Mesendoderm (in vitro differentiated cells): Measurements from ENCODE around the gene TMEM130.

ENCODE experiments used
- DNase-seq: peaks from one replicate; pipeline ENCODE4 v3.0.0; 2013
- H2AK5ac ChIP-seq: 2 replicates; pipeline ENCODE4 v1.6.1; 2013; ENCODE audit warnings: low read length, inconsistent platforms
- H2BK120ac ChIP-seq: 2 replicates; pipeline ENCODE4 v1.6.1; 2013; ENCODE audit warnings: low read depth, mild to moderate bottlenecking, low read length, moderate library complexity, mixed read lengths
- H2BK15ac ChIP-seq: replicated peaks from 2 replicates; pipeline ENCODE4 v1.6.1; 2013; ENCODE audit warnings: low read depth, mild to moderate bottlenecking, moderate library complexity
- H2BK5ac ChIP-seq: 2 replicates; pipeline ENCODE4 v1.6.1; 2013; ENCODE audit warnings: low read length, inconsistent platforms
- H3K18ac ChIP-seq: 2 replicates; pipeline ENCODE4 v1.6.1; 2013; ENCODE audit warnings: mild to moderate bottlenecking, low read length, mixed read lengths
- H3K23ac ChIP-seq: one replicate; pipeline ENCODE4 v1.6.1; 2013; ENCODE audit warnings: low read length
- H3K27ac ChIP-seq: 2 replicates; pipeline ENCODE4 v1.5.1; 2013; ENCODE audit warnings: low read depth, mild to moderate bottlenecking, inconsistent platforms, low read length, moderate library complexity
- H3K27me3 ChIP-seq: 2 replicates; pipeline ENCODE4 v1.6.1; 2013; ENCODE audit warnings: low read length, control low read depth, mild to moderate bottlenecking, inconsistent platforms; ENCODE audit not compliant: insufficient read depth, poor library complexity
- H3K36me3 ChIP-seq: 2 replicates; pipeline ENCODE4 v1.6.1; 2013; ENCODE audit warnings: low read length, inconsistent platforms; ENCODE audit not compliant: control insufficient read depth, insufficient read depth
- H3K4ac ChIP-seq: one replicate; pipeline ENCODE4 v1.6.1; 2013; ENCODE audit warnings: low read depth, mild to moderate bottlenecking, low read length, moderate library complexity
- H3K4me1 ChIP-seq: 2 replicates; pipeline ENCODE4 v1.6.1; 2013; ENCODE audit warnings: low read depth, low read length, inconsistent platforms; ENCODE audit not compliant: control insufficient read depth
- H3K4me2 ChIP-seq: 2 replicates; pipeline ENCODE4 v1.6.1; 2013; ENCODE audit warnings: low read length
- H3K4me3 ChIP-seq: 2 replicates; pipeline ENCODE4 v1.5.1; 2013; ENCODE audit warnings: mild to moderate bottlenecking, low read length
- H3K56ac ChIP-seq: one replicate; pipeline ENCODE4 v1.6.1; 2013; ENCODE audit warnings: low read length
- H3K79me1 ChIP-seq: 2 replicates; pipeline ENCODE4 v1.6.1; 2013; ENCODE audit warnings: low read length, inconsistent platforms
- H3K79me2 ChIP-seq: 2 replicates; pipeline ENCODE4 v1.6.1; 2013; ENCODE audit warnings: mild to moderate bottlenecking, low read length; ENCODE audit not compliant: control insufficient read depth, insufficient read depth
- H3K9ac ChIP-seq: 2 replicates; pipeline ENCODE4 v1.6.1; 2013; ENCODE audit warnings: low read length, inconsistent platforms
- H4K5ac ChIP-seq: one replicate; pipeline ENCODE4 v1.6.1; 2013; ENCODE audit warnings: low read length
- H4K8ac ChIP-seq: one replicate; pipeline ENCODE4 v1.6.1; 2013; ENCODE audit warnings: low read depth, mild to moderate bottlenecking, control low read depth, low read length, moderate library complexity
- WGBS: extraction: QIAGEN DNeasy Blood & Tissue Kit; methylation state at CpG from one replicate; pipeline ENCODE4 v1.1.7; 2013; ENCODE audit warnings: low lambda C conversion rate, missing lambda C conversion rate; ENCODE audit not compliant: insufficient coverage; ENCODE audit errors: extremely low coverage; 5-methylcytosine and 5-hydroxymethylcytosine counted together

Gene TMEM130

DNA sequence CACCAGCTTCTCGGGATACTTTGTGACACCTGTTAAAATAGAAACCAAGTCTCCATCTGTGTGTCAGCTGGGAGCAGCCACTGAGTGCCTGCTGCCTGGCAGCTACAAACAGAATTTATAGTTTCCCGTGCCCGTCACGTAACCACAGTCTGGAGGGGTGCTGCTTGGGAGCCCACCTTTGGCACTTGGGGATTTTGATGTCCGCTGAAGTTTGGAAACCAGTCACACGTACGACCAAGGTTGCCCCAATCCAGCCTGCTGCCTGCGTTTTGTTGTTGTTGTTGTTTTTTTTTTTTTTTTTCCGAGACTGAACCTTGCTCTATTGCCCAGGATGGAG is 10.1 kb upstream of the TMEM130 start:
- H3K27me3 ChIP-seq: no peaks in the 10 kb centered on the region
- whole genome bisulfite sequencing: no CpG with 5 or more reads among the region's 9 CpGs
- H2BK5ac ChIP-seq: no peak overlapping the region
- peaks cover 7% of the 10 kb centered on the region for H3K36me3 ChIP-seq
- no peak overlapping the region for H2BK15ac ChIP-seq
- DNase-seq: no peak
- no peaks in the 10 kb centered on the region for H3K4me1 ChIP-seq
- H3K18ac ChIP-seq: no peak overlapping the region
- no peak overlapping the region for H4K8ac ChIP-seq
- H3K56ac ChIP-seq: no peak overlapping the region
- peaks cover 10% of the 10 kb centered on the region for H3K79me1 ChIP-seq
- no peak overlapping the region for H2BK120ac ChIP-seq
- H3K4me3 ChIP-seq: no peak overlapping the region
- no peak overlapping the region for H3K4me2 ChIP-seq
- no peak overlapping the region for H3K4ac ChIP-seq
- no peak overlapping the region for H2AK5ac ChIP-seq
- no peak overlapping the region for H3K27ac ChIP-seq
- H3K23ac ChIP-seq: no peak overlapping the region
- no peak overlapping the region for H3K9ac ChIP-seq
- no peak overlapping the region for H4K5ac ChIP-seq
- peaks cover 20% of the 10 kb centered on the region for H3K79me2 ChIP-seq

DNA sequence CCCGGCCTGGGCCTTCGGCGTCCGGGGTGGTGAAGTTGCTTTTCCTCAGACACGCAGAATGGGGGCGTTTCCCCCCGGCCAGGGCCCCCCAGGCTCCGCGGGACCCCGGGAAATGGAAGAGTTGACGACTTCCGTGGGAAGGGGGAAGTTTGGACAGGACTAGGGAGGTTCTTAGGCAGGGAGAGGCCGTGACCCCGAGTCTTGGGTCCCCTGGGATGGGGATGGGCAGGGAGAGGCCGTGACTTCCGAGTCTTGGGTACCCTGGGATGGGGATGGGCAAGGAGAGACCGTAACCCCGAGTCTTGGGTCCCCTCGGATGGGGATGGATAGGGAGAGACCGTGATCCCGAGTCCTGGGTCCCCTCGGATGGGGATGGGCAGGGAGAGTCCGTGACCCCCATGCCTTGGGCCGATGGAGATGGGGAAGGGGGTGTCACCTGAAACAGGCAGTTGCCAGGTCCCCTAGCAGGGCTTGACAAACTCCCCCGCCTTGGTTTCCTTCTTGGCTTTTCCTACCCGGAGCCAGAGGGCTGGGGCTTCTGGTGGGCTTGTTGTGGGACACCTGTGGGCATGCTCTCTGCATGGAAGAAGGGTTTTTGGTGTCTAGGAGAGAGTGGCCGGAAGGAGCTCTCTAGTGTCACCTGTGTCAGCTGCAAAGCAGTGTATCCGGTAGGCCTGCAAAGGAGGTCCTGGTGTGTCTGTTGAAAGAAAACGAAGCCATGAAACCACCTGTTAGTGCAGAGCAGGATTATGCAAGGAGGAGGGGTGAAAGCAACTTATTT is 9.6 kb upstream of the TMEM130 start:
- H3K18ac ChIP-seq: peak overlapping the region; percentile 46
- H2AK5ac ChIP-seq: no peak overlapping the region
- H2BK120ac ChIP-seq: no peak overlapping the region
- H2BK5ac ChIP-seq: no peak overlapping the region
- peaks cover 7% of the 10 kb centered on the region for H3K79me1 ChIP-seq
- peaks cover 18% of the 10 kb centered on the region for H3K79me2 ChIP-seq
- WGBS: no CpG with 5 or more reads among the region's 29 CpGs
- H3K9ac ChIP-seq: peak overlapping the region; percentile 82
- peak overlapping the region; percentile 63 for H3K4me2 ChIP-seq
- H3K4me3 ChIP-seq: peak overlapping the region; percentile 84
- H3K23ac ChIP-seq: no peak overlapping the region
- H3K27ac ChIP-seq: no peak overlapping the region
- H3K27me3 ChIP-seq: no peaks in the 10 kb centered on the region
- H3K36me3 ChIP-seq: peaks cover 5% of the 10 kb centered on the region
- H3K4ac ChIP-seq: no peak overlapping the region
- peak overlapping the region; percentile 96 for H3K56ac ChIP-seq
- no peak overlapping the region for H4K5ac ChIP-seq
- no peak overlapping the region for H2BK15ac ChIP-seq
- DNase-seq: peak; percentile 74
- H3K4me1 ChIP-seq: no peaks in the 10 kb centered on the region
- H4K8ac ChIP-seq: no peak overlapping the region

DNA sequence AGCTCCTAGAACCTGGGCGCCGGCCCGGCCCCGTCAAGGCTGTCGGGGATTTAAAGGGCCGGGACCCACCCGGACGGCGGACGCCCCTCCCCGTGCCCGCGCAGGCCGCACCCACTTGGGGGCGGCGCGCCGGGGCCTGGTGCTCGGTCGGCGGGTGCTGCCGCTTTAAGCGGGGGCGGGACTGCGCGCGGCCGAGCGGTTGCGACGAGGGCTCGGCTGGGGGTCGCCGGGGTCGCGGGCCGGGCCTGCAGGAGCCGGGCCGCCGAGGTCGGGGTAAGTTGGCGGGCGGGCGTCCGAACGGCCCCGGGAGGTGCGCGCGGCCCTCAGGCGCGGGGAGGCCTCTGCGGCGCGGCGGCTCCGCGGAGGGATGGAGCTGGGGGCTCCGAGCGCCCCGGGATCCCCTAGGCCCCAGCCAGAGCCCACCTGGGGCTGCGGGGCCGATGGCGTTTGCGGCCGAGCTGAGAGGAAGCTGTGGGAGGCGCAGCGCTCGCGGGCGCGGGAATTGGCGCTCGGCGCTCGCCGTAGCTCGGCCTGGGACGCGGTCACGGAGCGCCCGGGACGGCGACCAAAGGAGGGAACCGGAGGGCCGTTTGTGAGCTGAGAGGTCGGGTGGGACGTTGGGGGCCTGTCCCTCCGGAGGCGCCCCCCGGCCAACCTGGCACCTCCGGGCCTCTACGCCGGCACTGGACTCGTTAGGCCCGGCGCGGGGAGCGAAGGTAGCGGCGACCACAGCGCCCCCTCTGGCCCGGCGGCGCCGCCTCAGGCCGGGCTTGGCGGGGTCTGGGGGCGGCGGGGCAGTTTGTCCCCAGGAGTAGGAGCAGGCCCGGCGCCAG is 8.8 kb upstream of the TMEM130 start, which contains the start of gene TRRAP:
Gene TRRAP (plus strand): TSS at position 168 of the 833 bp plus-strand sequence. CDS start 2,619 bp downstream, outside the sequence.
- WGBS: no CpG with 5 or more reads among the region's 113 CpGs
- H3K79me1 ChIP-seq: peaks cover 5% of the 10 kb centered on the region
- peak; percentile 81 for DNase-seq
- H2BK15ac ChIP-seq: no peak within 1 kb of the TSS
- H3K79me2 ChIP-seq: peaks cover 15% of the 10 kb centered on the region
- peak within 1 kb of the TSS; percentile 93 for H4K8ac ChIP-seq
- peak within 1 kb of the TSS; percentile 82 for H3K9ac ChIP-seq
- H3K4me3 ChIP-seq: peak within 1 kb of the TSS; percentile 86
- H2BK120ac ChIP-seq: peak within 1 kb of the TSS; percentile 34
- peaks cover 2% of the 10 kb centered on the region for H3K36me3 ChIP-seq
- H3K4me1 ChIP-seq: no peaks in the 10 kb centered on the region
- peak within 1 kb of the TSS; percentile 45 for H2BK5ac ChIP-seq
- no peak within 1 kb of the TSS for H2AK5ac ChIP-seq
- H3K23ac ChIP-seq: no peak within 1 kb of the TSS
- peak within 1 kb of the TSS; percentile 63 for H3K4me2 ChIP-seq
- peak within 1 kb of the TSS; percentile 96 for H3K56ac ChIP-seq
- peak within 1 kb of the TSS; percentile 97 for H3K18ac ChIP-seq
- H3K27me3 ChIP-seq: no peaks in the 10 kb centered on the region
- peak within 1 kb of the TSS; percentile 94 for H3K27ac ChIP-seq
- no peak within 1 kb of the TSS for H4K5ac ChIP-seq
- peak within 1 kb of the TSS; percentile 93 for H3K4ac ChIP-seq

GRCh38 chr7:98877692-98878364 is 8.0 kb upstream of the TMEM130 start:
- DNase-seq: peak; percentile 34
- no CpG with 5 or more reads among the region's 18 CpGs for WGBS

DNA sequence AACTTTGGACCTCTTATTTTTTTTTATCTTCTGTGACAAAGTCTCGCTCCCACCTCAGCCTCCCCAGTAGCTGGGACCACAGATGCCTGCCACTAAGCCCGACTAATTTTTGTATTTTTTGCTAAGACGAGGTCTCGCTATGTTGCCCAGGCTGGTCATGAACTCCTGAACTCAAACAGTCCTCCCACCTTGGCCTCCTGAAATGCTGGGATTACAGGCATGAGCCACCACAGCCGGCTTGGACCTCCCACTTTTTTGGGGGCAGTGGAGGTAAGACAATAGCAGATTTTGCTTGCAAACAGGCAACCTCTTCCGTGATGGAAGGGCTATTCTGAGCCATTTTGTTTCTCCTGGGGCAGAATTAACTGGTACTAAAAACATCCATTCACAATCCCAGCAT is 7.3 kb upstream of the TMEM130 start:
- Histone ChIP-seq H4K5ac (no peak overlapping the region), H3K4me2 (no peak overlapping the region), H3K27ac (no peak overlapping the region), H3K18ac (no peak overlapping the region), H4K8ac (no peak overlapping the region), H3K4ac (no peak overlapping the region), H3K56ac (no peak overlapping the region), H3K79me1 (peaks cover 5% of the 10 kb centered on the region), H2BK120ac (no peak overlapping the region), H3K4me1 (no peaks in the 10 kb centered on the region), H3K36me3 (peaks cover 2% of the 10 kb centered on the region), H3K27me3 (no peaks in the 10 kb centered on the region), H3K79me2 (peaks cover 15% of the 10 kb centered on the region), H2BK5ac (no peak overlapping the region), H3K23ac (no peak overlapping the region), H3K9ac (no peak overlapping the region), H3K4me3 (no peak overlapping the region), H2AK5ac (no peak overlapping the region), H2BK15ac (no peak overlapping the region)
- no CpG with 5 or more reads among the region's 6 CpGs for WGBS
- DNase-seq: no peak

More at GRCh38 chr7:98877692-98878364, 8.0 kb upstream of the TMEM130 start:
- no peak overlapping the region for H3K4ac ChIP-seq
- H3K9ac ChIP-seq: peak overlapping the region; percentile 61
- H3K79me1 ChIP-seq: peaks cover 5% of the 10 kb centered on the region
- peaks cover 2% of the 10 kb centered on the region for H3K36me3 ChIP-seq
- H3K79me2 ChIP-seq: peaks cover 15% of the 10 kb centered on the region
- H3K4me2 ChIP-seq: peak overlapping the region; percentile 36
- no peaks in the 10 kb centered on the region for H3K4me1 ChIP-seq
- no peaks in the 10 kb centered on the region for H3K27me3 ChIP-seq
- H4K8ac ChIP-seq: no peak overlapping the region
- H3K23ac ChIP-seq: no peak overlapping the region
- H3K56ac ChIP-seq: peak overlapping the region; percentile 50
- no peak overlapping the region for H3K18ac ChIP-seq
- no peak overlapping the region for H2BK15ac ChIP-seq
- H3K27ac ChIP-seq: no peak overlapping the region
- H2BK120ac ChIP-seq: no peak overlapping the region
- no peak overlapping the region for H2BK5ac ChIP-seq
- H2AK5ac ChIP-seq: no peak overlapping the region
- no peak overlapping the region for H3K4me3 ChIP-seq
- no peak overlapping the region for H4K5ac ChIP-seq
